NK-92 (cell line): Measurements from ENCODE around the gene TTC7B.

Experiments used
- DNase-seq: peaks from one replicate; lab custom pipeline; 2025; ENCODE audit not compliant: unreplicated experiment; lab: John Stamatoyannopoulos, UW

The TTC7B gene

DNA sequence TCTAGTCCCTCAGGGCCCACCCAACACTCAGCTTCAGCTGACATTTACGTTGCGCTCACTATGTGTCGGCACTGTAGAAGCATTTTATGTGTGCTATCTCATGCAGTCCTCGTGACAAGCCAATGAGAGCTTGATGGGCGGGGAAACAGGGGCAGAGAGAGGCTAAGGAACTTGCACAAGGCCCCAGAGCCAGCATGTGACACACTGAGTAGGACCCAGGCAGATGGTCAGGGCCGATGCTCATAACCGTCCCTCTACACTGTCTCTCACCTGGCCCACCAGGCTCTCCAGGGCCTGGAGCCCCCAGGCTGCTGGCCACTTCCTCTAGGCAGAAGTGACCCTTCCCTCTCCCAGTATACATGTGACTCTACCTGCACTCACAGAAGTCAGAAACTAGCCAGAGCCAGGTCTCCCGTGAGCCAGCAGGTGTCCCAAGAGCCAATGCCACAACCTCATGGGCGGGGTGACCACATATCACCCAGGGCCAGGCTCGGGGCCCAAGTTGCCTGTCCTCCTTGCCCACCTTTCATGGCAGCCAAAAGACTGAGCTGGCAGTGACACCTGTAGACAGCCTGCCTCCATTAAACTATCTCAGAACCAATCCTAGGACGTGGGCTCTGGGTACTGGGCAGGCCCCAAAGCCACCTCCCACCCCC lies 38.3 kb downstream of the TTC7B start:
- no peak for DNase-seq

DNA sequence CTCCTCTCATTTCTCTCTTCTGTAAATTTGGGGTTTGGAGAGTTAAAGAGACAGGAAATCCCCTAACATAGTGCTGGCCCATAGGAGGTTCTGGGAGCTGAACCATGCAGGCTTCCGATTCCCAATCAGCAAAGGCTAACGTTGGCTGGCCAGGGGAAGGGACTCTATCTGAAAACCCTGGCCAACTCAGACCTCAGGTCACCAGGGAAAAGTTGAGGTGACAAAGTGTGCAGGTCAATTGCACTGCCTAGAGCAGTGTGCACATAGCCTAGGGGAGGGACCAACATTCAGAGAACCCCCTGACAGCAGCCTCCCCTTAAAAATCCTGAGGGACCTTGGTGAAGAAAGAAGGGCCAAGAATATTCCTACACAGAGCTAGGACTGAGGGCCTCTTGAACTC lies 38.9 kb downstream of the TTC7B start:
- no peak for DNase-seq

DNA sequence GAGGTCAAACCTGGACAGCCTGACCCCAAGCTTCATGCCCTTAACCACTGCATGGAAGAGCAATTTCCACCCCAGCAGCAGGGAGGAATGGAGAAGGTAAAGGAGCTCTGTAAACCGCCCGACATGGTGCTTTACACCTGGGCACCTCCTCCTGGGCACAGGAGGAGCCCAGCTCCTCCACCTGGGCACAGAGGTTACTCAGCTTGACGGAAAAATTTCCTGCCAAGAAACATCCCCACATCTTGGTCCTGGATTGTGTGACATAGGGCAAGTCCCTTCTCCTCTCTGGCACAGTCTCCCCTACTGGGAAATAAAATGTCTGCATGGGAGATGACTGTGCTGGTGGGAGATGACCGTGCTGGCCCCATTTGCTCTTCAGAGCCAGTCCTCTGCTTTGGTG lies 40.8 kb downstream of the TTC7B start:
- no peak for DNase-seq

DNA sequence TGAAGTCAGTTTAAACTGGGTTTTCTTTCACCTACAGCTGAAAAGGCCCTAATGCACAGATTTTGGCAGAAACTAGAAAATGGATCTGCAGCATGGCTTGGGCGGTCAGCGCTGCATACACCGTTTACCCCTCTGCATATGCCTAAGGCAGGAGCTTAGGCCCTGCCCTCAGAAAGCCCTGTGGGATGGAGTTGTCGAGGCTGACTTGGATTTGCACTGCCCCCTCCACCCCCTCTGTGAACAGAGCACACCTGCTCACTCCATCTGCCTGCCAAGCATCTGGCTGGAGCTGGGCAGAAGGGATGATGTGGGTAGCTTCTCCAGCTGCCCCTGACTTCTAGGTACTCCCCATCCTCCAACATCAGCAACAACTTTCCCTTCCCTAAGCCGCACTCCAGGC lies 41.9 kb downstream of the TTC7B start:
- no peak for DNase-seq

DNA sequence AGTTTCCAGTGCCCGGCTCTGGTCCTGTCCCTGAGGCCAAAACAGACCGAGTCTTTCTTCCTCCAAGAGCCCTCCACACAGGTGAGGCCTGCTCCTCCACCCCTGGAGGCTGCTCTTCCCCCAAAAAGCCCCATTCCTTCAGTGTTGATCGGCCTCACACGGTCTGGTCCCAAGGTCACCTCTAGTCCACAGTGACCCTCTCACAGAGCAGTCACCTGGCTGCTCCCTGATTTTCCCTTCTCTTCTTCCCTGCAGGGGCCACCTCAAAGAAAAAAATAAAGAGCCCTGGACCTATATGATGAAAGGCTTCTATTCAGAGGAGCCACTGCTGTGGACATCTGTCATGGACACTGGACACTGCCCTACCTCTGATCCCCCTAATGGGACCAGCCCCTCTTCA lies 42.5 kb downstream of the TTC7B start:
- no peak for DNase-seq

DNA sequence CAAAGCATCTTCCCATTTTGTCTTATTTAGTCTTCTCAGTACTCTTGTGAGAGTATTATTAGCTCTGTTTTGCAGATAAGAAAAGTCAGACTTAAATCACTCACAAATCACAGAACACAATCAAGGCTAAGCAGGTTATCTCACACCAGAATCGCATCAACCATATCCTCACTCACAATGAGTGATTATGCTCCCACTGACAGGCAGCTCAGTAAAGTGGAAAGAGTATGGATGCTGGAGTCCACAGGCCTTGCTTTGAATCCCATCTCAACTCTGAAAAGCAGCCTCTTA lies 43.1 kb downstream of the TTC7B start:
- no peak for DNase-seq

DNA sequence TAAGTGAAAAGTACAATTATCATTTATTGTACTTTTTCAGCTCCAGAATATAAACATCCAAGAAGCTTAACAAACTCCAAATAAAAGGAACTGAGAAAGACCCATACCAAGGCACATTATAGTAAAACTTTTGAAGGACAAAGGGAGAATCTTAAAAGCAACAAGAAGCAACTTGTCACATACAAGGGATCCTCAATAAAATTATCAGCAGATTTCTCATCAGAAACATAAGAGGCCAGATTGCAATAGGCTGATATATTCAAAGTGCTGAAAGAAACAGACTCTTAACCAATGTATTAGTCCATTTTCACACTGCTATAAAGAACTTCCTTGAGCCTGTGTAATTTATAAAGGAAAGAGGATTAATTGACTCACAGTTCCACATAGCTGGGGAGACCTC lies 48.3 kb downstream of the TTC7B start:
- no peak for DNase-seq

DNA sequence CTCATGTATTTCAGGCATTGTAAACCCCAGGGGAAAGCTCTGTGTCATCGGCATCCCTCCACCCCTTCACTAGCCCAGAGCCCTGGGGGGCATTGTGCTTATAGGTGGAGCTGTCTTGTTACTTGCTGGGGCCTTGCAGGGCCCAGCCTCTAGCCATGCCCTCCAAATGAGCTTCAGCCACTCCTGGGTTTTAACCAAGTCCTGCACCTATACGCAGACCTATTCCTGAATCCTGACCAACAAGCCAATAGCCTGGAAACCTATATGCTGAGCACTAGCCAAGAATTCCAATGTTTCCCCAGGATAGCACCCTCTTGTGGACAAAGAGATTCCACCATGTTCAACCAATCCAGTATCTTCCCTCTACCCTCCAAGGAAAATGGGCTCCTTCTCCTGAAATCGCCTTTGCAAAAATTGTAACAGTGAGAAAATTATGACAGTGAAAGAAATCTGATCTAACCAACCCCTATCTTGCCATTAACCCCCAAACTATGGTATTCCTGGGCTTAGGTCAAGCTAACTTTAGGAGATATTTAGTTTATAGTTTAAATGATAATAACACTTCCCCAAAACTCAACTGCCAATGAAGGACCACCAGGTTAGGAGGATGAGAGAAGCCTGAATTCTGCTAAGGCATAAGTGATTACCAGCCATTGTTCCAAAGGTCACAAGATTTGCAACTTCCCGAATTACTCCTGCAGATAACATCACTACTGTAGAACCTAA lies 55.5 kb downstream of the TTC7B start:
- no peak for DNase-seq

DNA sequence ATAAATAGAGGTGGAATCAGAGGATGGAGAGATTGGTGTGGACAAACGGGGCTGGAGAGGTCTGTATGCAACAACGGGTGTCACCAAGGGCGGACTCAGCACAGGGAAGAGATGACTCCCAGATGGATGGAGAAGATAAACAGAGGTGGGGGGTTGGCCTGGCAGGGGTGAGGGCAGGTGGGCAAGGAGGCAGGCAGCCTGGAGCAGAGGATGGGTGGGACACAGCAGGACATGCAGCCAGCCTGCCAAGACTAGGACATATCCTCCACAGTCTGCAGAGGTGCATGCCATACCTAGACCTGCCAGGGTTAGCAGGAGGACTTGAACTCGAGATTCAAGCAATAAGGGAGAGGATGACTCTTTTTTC lies 56.2 kb downstream of the TTC7B start:
- DNase-seq: no peak

DNA sequence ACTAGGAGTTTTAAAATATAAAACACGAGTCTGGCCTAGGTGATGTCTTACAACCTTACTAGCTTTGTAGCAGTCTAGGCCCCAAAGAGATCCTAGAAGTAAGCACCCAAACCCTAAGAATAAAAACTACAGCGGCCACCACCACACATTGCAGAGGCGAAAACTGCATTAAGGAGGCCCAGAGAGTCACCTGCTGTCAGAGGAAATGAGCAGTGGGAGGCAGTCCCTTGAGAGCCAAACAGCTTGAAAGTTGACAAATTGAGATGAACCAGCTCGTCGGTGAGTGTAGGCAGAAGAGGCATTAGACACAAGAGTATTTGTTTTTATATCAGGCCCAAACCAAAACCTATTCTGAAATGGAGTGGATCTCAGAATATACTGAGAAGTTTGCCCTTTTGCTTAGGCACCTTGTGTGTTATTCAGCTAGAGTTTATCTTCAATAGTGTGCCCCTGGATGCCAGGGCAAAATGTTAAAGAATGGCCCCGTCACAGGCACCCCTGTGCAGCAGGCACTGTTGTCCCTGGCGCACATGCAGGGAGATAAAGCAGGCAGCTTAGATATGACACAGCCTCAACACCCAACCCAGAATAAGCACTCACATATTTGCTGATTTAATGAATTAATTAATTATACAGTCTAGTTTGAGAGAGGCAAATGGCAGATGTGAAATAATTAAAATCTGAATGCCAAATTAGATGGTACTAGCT lies 56.7 kb downstream of the TTC7B start:
- DNase-seq: no peak

DNA sequence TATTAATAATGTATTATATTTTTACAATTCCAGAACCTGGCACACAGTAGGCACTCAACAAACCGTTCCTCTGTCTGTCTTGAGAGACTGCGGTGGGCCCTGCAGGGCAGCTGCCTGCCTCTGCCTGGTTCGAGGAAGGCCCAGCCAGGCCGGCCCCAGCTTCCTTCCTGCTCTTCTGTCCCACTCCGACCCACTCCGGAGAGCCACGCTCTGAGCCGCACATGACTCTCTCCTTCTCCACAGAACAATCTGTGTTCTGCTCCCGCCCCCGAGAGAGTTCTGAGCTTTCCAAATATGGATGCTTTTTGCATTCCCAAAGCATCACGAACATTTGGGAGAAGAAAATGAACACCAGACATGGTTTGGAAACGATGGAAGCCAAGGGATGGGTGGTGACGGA lies 57.3 kb downstream of the TTC7B start:
- no peak for DNase-seq

DNA sequence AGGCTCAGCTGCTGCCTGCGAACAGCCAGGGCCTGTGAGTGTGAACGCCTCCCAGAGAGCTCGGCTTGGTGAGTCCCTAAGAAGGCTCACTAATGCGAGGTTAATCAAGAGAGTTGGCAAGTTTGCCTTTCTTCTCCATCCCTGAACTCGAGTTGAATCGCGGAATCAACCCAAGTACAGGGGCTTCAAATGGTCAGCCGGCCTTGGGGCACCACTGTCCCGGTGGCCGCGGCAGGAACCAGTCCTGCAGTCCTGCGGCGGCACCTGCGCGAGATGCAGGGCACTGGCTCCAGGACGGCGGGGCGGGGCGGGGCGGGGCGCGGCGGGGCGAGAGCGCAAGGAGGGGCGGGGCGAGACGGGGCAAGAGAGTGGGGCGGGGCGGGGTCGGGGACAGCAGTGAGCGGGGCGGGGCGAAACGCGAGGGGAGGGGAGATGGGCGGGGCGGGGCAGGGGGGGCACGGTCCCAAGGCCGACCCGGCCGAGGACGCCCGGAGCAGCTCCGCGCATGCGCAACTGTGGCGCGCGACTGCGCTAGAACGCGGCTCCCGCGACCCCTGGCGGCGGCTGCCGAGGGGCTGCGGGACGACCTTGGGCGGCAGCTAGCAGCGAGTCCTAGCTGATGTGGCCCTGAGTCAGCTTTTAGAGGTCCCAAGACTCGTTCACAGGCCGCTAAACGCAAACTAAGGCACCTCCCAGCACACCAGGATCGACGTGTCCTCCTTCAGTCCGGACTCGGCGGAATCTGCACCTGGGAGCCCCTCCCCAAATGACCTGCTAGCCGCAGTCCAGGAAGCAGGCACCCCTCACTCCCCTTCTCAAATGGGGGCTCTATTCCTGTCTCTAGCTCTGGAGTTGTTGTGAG lies 58.0 kb downstream of the TTC7B start:
- peak; percentile 60 for DNase-seq

DNA sequence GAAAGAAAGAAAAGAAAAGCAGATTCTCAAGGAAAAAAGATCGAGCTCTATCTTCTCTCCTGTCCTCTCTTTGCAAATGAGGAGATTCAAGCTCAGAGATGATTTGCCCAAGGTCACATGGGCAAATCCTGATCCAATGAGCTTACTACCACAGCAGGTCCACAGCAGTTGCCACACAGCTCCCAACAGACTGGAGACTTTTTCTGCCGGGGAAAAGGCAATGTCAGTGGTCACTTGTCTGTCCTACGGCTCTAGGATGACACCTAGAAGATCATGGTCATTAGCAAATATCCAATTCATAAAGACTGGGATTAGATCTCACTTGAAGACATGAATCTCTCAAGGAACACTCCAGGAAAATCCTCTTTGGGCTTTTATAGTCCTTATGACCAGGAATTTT lies 58.8 kb downstream of the TTC7B start:
- no peak for DNase-seq

DNA sequence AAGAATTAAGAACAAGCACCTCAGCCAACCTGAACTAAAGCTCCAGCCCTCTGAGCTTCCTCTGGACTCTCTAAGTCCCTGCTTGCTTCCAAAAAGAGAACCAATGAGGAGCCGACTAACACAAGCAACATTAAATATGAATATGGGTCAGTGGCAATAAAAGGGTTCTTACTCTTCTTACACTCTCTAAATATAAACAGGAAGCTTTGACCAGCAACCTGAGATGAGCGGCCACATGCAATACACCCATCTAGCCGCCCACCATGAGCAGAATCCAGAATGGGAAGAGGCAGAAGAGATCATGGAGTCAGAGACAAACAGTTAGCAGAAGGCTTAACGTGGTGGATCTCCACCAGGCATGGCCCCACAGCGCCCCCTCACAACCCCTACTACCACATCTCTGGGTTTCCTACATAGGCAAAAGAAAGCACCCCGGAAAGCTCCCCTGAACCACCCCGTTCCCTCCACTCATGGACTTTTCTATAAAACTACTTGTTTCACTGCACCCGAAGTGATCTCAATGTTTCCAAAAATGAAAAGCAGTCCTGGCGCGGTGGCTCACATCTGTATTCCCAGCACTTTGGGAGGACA lies 59.4 kb downstream of the TTC7B start:
- no peak for DNase-seq

DNA sequence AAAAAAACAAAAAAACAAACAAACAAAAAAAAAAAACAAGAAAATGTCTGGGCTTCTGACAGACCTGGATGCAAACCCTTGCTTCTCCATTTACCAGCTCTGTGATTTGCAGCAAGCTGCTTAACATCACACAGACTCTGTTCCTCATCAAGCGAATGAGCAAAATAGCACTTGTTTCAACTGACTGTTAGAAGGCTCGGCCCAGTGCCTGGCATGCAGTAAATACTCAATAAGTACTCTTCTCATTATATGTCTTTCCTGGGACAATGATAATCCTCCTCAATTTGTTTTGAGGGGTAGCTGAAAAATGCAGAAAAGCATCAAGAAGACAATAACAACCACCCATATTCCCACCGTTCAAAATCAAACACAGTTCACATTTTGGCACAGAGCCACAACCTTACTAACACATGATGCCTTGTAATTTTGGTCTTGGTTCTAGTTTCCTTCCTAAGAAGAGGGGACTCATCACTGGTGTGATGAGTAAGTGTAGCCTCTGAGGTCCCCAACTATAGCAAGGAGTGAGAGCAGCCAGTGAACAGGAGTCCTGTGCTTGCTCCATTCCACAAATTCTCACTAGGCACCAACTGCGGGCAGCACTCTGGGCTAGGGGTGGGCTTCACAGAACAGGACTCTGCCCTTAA lies 60.4 kb downstream of the TTC7B start:
- no peak for DNase-seq

DNA sequence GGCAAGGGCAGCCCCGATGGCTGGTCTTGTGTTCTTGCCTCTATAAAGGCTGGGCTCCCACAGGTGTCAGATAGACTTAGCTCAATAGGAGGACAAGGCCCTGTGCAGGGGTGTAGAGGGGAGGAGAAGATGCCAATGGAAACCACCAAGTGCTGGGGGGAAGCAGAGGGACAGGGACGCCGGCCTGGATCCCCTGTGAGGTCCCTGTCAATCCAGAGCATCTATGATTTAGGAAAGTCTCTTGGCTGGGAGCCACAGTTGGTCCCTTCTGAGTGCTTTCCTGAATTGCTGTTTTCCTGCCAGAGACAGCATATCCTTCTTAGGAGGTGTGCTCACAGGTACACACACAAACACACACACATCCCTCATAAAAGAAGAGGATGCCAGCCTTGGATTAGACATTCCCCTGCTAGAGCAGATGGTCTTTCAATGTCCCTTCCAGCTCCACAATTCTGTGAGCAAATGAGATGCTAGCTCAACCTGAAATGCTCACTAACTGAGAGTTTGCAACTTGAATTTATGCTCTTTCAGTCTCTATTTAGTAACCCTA lies 62.7 kb downstream of the TTC7B start:
- no peak for DNase-seq

DNA sequence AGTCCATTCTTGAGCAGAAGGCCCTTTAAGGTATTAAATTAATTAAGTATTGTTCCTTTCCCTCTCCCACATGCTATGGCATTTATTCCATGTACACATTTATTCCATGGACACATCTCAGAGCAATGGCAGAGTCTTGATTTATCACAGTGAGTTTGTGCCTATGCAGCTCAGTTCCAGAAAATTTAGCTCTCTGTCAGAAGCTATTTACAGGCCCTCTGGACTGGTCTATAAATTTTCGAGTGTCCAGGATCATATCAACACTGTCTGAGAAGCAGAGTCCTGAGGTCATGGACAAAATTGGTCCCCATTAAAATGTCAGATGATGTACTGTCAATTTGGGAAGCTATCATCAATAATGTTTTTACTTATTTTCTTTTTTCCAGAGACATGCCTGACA lies 65.5 kb downstream of the TTC7B start:
- DNase-seq: no peak

DNA sequence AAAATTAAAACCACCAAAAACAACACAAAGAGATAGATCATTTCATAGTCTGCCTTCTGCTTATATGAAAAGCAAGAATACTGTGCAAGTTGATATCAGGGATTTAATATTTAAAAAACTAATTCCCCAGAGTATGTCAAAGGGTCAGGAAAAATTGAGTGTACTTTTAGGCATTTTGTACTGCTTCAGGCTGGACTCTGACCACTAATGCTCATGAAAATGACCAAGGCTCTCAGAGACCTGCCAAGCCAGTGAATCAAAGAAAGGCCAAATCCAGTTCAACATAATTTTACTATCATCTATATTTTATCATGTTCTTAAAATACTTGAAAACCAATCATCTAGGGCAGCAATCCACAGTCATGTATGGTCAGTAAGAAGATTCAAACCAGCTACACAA lies 66.0 kb downstream of the TTC7B start:
- DNase-seq: no peak

DNA sequence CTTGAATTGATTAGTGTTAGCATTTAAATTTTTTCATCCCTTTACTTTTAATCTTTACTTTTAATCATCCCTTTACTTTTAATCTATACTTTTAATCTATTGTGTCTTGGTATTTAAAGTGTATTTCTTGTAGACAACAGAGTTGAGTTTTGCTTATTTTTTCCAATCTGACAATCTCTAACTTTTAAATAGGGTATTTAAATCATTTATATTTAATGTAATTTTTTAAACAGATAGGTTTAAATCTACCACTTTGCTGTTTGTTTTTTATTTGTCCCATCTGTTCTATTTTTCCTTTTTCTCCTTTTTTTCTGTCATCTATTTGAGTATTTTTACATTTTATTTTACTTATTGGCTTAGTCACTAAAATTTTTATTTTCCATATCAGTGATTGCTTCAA lies 68.3 kb downstream of the TTC7B start:
- no peak for DNase-seq

DNA sequence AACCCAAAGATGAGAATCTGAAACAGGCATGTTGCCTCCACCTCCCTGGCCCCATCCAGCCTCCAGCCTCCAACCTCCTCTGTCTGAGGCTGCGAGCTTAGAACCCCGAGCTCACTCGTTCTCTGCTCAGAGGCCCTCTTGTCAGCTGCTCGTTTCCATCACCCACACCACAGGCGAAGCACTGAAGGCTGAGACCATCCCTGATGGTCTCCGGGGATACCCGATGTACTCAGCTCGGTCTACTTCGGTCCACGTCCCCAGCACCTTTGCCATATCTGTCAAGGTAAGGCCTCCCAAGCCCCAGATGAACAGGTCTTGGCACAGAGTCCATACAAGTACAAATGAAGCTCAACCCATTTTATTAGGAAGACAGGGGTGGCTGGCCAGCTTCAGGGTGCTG lies 72.4 kb downstream of the TTC7B start:
- DNase-seq: no peak

DNA sequence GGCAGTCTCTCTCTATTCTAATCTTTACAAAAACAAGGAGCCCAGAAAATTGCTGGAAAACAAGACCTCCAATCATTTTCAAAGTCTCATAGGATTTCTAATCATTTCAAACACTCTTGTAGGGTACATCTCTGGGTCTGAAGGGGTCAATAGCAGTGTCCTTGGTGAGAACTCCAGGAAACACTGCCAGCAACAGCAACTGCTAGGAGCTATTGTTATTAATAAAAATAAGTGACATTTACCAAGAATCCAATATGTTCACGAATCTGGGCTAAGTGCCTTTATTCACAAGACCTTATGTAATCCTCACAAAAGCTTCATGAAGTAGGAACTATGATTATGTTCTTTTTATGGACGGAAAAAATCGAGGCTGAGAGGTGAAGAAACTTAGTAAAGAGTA lies 72.8 kb downstream of the TTC7B start:
- DNase-seq: no peak
